WTC11 (cell line): ENCODE measurements around the gene AVPR2.

Experiments
- AFF4 ChIP-seq: sonication (generic); formaldehyde crosslinking; IDR thresholded peaks from 2 replicates; pipeline ENCODE4 v1.8.1; 2023; ENCODE audit warnings: mild to moderate bottlenecking, missing genetic modification reagents, borderline replicate concordance
- CBFB ChIP-seq: sonication (generic); formaldehyde crosslinking; IDR thresholded peaks from 2 replicates; pipeline ENCODE4 v1.8.1; 2022; ENCODE audit warnings: mild to moderate bottlenecking, low read depth, missing genetic modification reagents
- CREB1 ChIP-seq: sonication (generic); formaldehyde crosslinking; IDR thresholded peaks from 2 replicates; pipeline ENCODE4 v1.8.0; 2023; ENCODE audit warnings: mild to moderate bottlenecking, missing genetic modification reagents
- CREM ChIP-seq: sonication (generic); formaldehyde crosslinking; IDR thresholded peaks from 2 replicates; pipeline ENCODE4 v1.8.1; 2022; ENCODE audit warnings: mild to moderate bottlenecking, missing genetic modification reagents, moderate library complexity
- CTCF ChIP-seq: fragments of 200-600 bp; IDR thresholded peaks from 2 replicates; pipeline ENCODE4 v1.8.0; 2022; ENCODE audit warnings: antibody characterized with exemption
- IRF2 ChIP-seq: sonication (generic); formaldehyde crosslinking; IDR thresholded peaks from 2 replicates; pipeline ENCODE4 v1.8.0; 2022; ENCODE audit warnings: low read depth, missing genetic modification reagents, borderline replicate concordance
- MLX ChIP-seq: sonication (generic); formaldehyde crosslinking; IDR thresholded peaks from 2 replicates; pipeline ENCODE4 v1.8.1; 2023; ENCODE audit warnings: mild to moderate bottlenecking, missing genetic modification reagents, moderate library complexity
- MXD4 ChIP-seq: fragments of 250-450 bp; sonication (Bioruptor Pico); IDR thresholded peaks from 2 replicates; pipeline ENCODE4 v1.8.0; 2021; ENCODE audit warnings: mild to moderate bottlenecking, moderate library complexity, borderline replicate concordance
- NR3C1 ChIP-seq: sonication (generic); formaldehyde crosslinking; conservative IDR thresholded peaks from 2 replicates; pipeline ENCODE4 v1.8.1; 2023; ENCODE audit warnings: low read depth, mild to moderate bottlenecking, missing genetic modification reagents
- SP1 ChIP-seq: sonication (generic); formaldehyde crosslinking; conservative IDR thresholded peaks from 2 replicates; pipeline ENCODE4 v1.8.1; 2022; ENCODE audit warnings: missing genetic modification reagents
- TEAD1 ChIP-seq: sonication (generic); formaldehyde crosslinking; IDR thresholded peaks from 2 replicates; pipeline ENCODE4 v1.8.0; 2022; ENCODE audit warnings: mild to moderate bottlenecking, missing genetic modification reagents
- TEAD4 ChIP-seq: sonication (generic); formaldehyde crosslinking; IDR thresholded peaks from 2 replicates; pipeline ENCODE4 v1.8.0; 2022; ENCODE audit warnings: mild to moderate bottlenecking, missing genetic modification reagents
- ZBTB43 ChIP-seq: sonication (generic); formaldehyde crosslinking; IDR thresholded peaks from 2 replicates; pipeline ENCODE4 v1.8.1; 2023; ENCODE audit warnings: mild to moderate bottlenecking, missing genetic modification reagents

GRCh38 chrX:153913211-153913610 lies 8.7 kb downstream of the AVPR2 start:
- TF ChIP-seq MLX (CRISPR knock-in tag), result no peak
- TF ChIP-seq SP1, result no peak
- TF ChIP-seq CBFB (CRISPR knock-in tag), result no peak
- TF ChIP-seq IRF2 (CRISPR knock-in tag), result no peak
- no peak for TF ChIP-seq CTCF
- TF ChIP-seq AFF4, result no peak
- no peak for TF ChIP-seq TEAD1 (CRISPR knock-in tag)
- TF ChIP-seq ZBTB43 (CRISPR knock-in tag), result no peak
- TF ChIP-seq TEAD4 (CRISPR knock-in tag), result no peak
- no peak for TF ChIP-seq CREB1
- TF ChIP-seq NR3C1 (CRISPR knock-in tag), result no peak
- TF ChIP-seq CREM (CRISPR knock-in tag), result no peak
- no peak for TF ChIP-seq MXD4 (CRISPR knock-in tag)
